PFSK-1 (cell line): ENCODE results near the gene FAM20C.

ENCODE experiments used
- FOXP2 ChIP-seq: optimal IDR thresholded peaks from 2 replicates; pipeline ENCODE3; 2011; ENCODE audit warnings: borderline replicate concordance, control low read depth, inconsistent platforms; ENCODE audit not compliant: insufficient read depth; ENCODE audit errors: extremely low read length, extremely low read depth
- POLR2AphosphoS5 ChIP-seq: IDR thresholded peaks from 2 replicates; pipeline ENCODE4 v1.6.1; 2012; ENCODE audit warnings: low read depth, mild to moderate bottlenecking, control low read depth, low read length, moderate library complexity
- SIN3A ChIP-seq: IDR thresholded peaks from 2 replicates; pipeline ENCODE4 v1.6.1; 2012; ENCODE audit warnings: mild to moderate bottlenecking, low read length, moderate library complexity, borderline replicate concordance; ENCODE audit not compliant: insufficient read depth
- TAF1 ChIP-seq: IDR thresholded peaks from 2 replicates; pipeline ENCODE4 v1.6.1; 2012; ENCODE audit warnings: low read length, control low read depth, borderline replicate concordance; ENCODE audit not compliant: insufficient read depth
- TF ChIP-seq, protein P1 (sequence below), 2 experiments: IDR thresholded peaks; 2 replicates each; pipeline versions ENCODE4 v1.6.1 to v1.8.0; 2011 to 2012; ENCODE audit warnings: low read depth in 2 of 2, low read length in 2 of 2, control low read depth in 1 of 2, inconsistent platforms in 1 of 2, mild to moderate bottlenecking in 1 of 2, moderate library complexity in 1 of 2; ENCODE audit not compliant: insufficient read depth in 1 of 2

FAM20C gene

GRCh38 chr7:169276-170172 is 22.8 kb upstream of the FAM20C start:
- no peak for TF ChIP-seq TAF1
- no peak for TF ChIP-seq SIN3A
- TF ChIP-seq, protein P1, sequence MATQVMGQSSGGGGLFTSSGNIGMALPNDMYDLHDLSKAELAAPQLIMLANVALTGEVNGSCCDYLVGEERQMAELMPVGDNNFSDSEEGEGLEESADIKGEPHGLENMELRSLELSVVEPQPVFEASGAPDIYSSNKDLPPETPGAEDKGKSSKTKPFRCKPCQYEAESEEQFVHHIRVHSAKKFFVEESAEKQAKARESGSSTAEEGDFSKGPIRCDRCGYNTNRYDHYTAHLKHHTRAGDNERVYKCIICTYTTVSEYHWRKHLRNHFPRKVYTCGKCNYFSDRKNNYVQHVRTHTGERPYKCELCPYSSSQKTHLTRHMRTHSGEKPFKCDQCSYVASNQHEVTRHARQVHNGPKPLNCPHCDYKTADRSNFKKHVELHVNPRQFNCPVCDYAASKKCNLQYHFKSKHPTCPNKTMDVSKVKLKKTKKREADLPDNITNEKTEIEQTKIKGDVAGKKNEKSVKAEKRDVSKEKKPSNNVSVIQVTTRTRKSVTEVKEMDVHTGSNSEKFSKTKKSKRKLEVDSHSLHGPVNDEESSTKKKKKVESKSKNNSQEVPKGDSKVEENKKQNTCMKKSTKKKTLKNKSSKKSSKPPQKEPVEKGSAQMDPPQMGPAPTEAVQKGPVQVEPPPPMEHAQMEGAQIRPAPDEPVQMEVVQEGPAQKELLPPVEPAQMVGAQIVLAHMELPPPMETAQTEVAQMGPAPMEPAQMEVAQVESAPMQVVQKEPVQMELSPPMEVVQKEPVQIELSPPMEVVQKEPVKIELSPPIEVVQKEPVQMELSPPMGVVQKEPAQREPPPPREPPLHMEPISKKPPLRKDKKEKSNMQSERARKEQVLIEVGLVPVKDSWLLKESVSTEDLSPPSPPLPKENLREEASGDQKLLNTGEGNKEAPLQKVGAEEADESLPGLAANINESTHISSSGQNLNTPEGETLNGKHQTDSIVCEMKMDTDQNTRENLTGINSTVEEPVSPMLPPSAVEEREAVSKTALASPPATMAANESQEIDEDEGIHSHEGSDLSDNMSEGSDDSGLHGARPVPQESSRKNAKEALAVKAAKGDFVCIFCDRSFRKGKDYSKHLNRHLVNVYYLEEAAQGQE (IDR thresholded peaks at IDR 0.05; ENCODE audit: insufficient read depth in 1 of 2, low read depth in 2 of 2, low read length in 2 of 2) = no peak
- TF ChIP-seq POLR2AphosphoS5 = no peak
- no peak for TF ChIP-seq FOXP2

DNA sequence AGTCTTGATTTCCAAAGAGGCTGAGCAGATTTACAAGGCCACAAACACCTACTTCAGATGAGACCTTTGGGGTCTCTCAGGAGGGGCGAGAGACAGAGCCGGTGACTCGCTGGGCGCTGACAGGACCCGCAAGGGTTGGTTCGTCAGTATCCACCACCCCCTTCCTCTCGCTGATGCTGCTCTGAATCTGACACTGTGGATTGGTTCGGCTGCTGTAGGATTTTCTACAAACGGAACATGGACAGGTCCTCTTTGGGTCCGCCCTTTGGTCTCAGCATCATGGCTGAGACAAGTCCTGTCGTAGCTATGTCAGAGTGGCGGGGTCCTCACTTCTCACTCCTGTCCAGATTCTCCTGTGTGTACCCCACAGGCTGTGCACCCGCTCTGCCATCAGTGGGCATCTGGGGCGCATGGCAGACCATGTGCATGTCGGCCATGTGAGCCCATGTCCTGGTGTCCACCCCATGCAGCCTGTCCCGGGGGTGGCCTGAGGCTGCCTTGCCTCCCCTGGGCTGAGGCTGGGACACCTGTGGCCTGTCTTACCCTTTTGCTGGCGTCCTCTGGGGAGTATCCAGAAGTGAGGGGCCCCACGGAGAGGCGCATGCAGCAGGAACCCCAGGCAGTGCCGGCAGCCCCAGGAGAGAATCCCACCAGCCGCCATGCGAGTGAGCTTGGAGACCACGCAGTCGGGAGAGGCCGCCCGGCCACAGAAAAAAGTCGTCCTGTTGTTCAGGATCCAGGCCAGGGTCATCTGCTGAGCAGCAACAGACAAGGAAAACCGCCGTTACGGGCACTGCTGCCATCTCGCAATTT is 21.6 kb upstream of the FAM20C start:
- TF ChIP-seq FOXP2 = no peak
- TF ChIP-seq TAF1 = no peak
- no peak for TF ChIP-seq SIN3A
- TF ChIP-seq POLR2AphosphoS5 = no peak
- TF ChIP-seq, protein P1 (IDR thresholded peaks at IDR 0.05; ENCODE audit: insufficient read depth in 1 of 2, low read depth in 2 of 2, low read length in 2 of 2) = no peak

- no peak for TF ChIP-seq SIN3A
- TF ChIP-seq, protein P1 (IDR thresholded peaks at IDR 0.05; ENCODE audit: insufficient read depth in 1 of 2, low read depth in 2 of 2, low read length in 2 of 2) = no peak
- no peak for TF ChIP-seq TAF1
- TF ChIP-seq POLR2AphosphoS5 = no peak
- TF ChIP-seq FOXP2 = no peak
These were observed 20.9 kb upstream of the FAM20C start for GRCh38 chr7:171364-171904.

DNA sequence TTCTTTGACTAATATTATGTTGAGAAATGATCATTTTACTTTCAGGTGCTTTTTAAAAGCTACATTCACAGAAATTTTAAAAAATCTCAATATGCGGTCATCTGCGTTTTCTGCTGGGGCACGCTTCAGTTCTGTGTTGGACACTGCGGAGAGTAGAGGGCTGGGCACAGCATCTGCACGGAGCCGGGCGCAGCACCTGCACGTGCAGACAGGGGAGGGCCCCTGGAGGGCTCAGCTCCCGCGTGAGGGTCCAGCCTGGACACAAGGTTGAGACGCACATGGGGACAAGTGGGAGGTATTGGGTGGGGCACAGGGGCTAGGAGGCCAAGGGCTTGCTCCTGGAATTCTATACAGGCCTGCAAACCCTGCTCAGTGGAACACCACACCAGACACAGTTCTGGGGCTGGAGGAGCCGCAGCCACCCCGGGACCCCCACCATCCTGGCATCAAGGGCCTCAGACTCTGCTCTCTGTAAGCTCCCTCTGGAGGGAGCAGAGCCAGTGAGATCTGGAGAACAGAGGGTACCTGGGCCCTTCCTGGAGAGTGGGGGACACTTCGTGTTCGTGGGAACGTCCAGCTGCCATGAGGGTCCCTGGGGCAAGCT is 20.4 kb upstream of the FAM20C start:
- no peak for TF ChIP-seq FOXP2
- no peak for TF ChIP-seq SIN3A
- no peak for TF ChIP-seq POLR2AphosphoS5
- no peak for TF ChIP-seq TAF1
- TF ChIP-seq, protein P1 (IDR thresholded peaks at IDR 0.05; ENCODE audit: insufficient read depth in 1 of 2, low read depth in 2 of 2, low read length in 2 of 2) = no peak
